ENCODE results near the gene MCTP1.

DNA sequence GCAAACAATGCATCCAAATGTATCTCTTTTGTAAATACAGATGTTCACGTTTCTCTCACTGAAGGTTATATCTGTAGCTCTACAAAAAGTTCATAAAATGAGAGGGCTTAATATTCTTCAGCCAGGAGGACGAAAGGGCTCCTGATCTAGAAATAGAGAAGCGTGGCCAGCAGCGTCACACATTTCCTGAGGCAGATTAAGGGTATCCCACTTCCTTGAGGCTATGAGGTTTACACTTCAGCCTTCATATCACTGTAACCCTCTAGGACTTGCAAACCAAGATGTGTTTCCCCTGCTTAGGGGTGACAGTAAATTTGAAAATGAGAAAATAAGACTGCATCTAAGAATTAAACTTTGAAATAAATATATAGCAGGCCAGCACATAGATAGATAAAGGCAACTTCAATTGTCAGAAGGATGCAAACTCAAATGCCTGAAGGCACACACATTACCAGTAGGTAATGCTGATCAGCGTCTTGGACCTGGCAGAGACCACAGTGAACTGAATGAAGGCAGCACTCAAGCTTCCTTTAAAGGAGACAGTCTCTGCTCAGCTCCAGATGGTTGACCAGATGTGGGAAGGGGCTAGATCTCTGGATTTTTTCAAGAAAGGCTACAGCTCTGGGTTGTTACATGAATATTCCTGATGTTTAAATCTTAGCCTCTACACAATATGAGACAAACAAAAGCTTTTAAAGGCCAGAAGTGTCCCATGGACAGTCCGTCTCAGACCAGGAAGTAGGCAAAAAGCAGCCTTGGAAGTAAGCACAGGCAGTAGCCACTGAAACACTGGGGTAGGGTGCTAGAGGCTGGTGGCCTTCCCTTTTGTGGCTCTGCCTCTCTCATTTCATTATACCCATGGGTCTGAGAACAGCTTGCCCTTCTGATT, 197.7 kb downstream of the MCTP1 start:
- TF ChIP-seq, protein P1, sequence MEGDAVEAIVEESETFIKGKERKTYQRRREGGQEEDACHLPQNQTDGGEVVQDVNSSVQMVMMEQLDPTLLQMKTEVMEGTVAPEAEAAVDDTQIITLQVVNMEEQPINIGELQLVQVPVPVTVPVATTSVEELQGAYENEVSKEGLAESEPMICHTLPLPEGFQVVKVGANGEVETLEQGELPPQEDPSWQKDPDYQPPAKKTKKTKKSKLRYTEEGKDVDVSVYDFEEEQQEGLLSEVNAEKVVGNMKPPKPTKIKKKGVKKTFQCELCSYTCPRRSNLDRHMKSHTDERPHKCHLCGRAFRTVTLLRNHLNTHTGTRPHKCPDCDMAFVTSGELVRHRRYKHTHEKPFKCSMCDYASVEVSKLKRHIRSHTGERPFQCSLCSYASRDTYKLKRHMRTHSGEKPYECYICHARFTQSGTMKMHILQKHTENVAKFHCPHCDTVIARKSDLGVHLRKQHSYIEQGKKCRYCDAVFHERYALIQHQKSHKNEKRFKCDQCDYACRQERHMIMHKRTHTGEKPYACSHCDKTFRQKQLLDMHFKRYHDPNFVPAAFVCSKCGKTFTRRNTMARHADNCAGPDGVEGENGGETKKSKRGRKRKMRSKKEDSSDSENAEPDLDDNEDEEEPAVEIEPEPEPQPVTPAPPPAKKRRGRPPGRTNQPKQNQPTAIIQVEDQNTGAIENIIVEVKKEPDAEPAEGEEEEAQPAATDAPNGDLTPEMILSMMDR (IDR thresholded peaks at IDR 0.05) = no peak
- no peak for TF ChIP-seq POLR2A (IDR thresholded peaks at IDR 0.05)

Measured in breast epithelium (tissue), 3 donors.